HepG2 (cell line): ENCODE results near the gene MYL6. TPM values are rescaled to one million over a fixed set of nuclear protein-coding genes. Genes with fewer than 3 reads are reported as not detected.

Source experiments
- ADNP ChIP-seq: sonication (generic); formaldehyde crosslinking; IDR thresholded peaks from 2 replicates; pipeline ENCODE4 v1.4.0; 2020; ENCODE audit warnings: missing genetic modification reagents
- CREBL2 ChIP-seq: sonication (generic); formaldehyde crosslinking; IDR thresholded peaks from 2 replicates; pipeline ENCODE4 v1.8.1; 2023; ENCODE audit warnings: missing genetic modification reagents, mild to moderate bottlenecking, borderline replicate concordance
- HDAC1 ChIP-seq: sonication (generic); formaldehyde crosslinking; IDR thresholded peaks from 2 replicates; pipeline ENCODE4 v1.5.1; 2020; ENCODE audit warnings: mild to moderate bottlenecking, missing genetic modification reagents
- KLF12 ChIP-seq: sonication (generic); formaldehyde crosslinking; IDR thresholded peaks from 2 replicates; pipeline ENCODE4 v1.4.0; 2020; ENCODE audit warnings: missing genetic modification reagents, borderline replicate concordance
- MYC ChIP-seq: sonication (generic); formaldehyde crosslinking; IDR thresholded peaks from 2 replicates; pipeline ENCODE4 v1.9.0; 2021; ENCODE audit warnings: missing genetic modification reagents, borderline replicate concordance
- NFIC ChIP-seq: IDR thresholded peaks from 2 replicates; pipeline ENCODE4 v1.6.1; 2012; ENCODE audit warnings: mild to moderate bottlenecking, low read length, inconsistent platforms
- PHB2 ChIP-seq: fragments of 450-650 bp; IDR thresholded peaks from 2 replicates; pipeline ENCODE4 v1.6.1; 2018; ENCODE audit not compliant: partially characterized antibody
- RBFOX2 ChIP-seq: fragments of 200-400 bp; formaldehyde crosslinking; IDR thresholded peaks from 2 replicates; pipeline ENCODE4 v1.6.1; 2017; ENCODE audit warnings: low read depth, mild to moderate bottlenecking, low read length
- RBM39 ChIP-seq: fragments of 200-400 bp; formaldehyde crosslinking; IDR thresholded peaks from one replicate; pipeline ENCODE4 v1.6.1; 2018; ENCODE audit warnings: antibody characterized with exemption, mild to moderate bottlenecking, low read depth, low read length; ENCODE audit not compliant: poor library complexity, severe bottlenecking
- SATB2 ChIP-seq: sonication (generic); formaldehyde crosslinking; IDR thresholded peaks from 2 replicates; pipeline ENCODE4 v1.5.0; 2020; ENCODE audit warnings: missing genetic modification reagents
- SIN3A ChIP-seq: IDR thresholded peaks from 2 replicates; pipeline ENCODE4 v1.6.1; 2011; ENCODE audit warnings: low read depth, mild to moderate bottlenecking, control low read depth, low read length, borderline replicate concordance
- ZBTB4 ChIP-seq: sonication (generic); formaldehyde crosslinking; IDR thresholded peaks from 2 replicates; pipeline ENCODE4 v1.4.0; 2020; ENCODE audit warnings: missing genetic modification reagents, mild to moderate bottlenecking, borderline replicate concordance
- ZNF275 ChIP-seq: sonication (generic); formaldehyde crosslinking; IDR thresholded peaks from 2 replicates; pipeline ENCODE4 v1.8.0; 2022; ENCODE audit warnings: missing genetic modification reagents, mild to moderate bottlenecking, inconsistent platforms, borderline replicate concordance
- ZNF280D ChIP-seq: sonication (generic); formaldehyde crosslinking; IDR thresholded peaks from 2 replicates; pipeline ENCODE4 v1.5.1; 2020; ENCODE audit warnings: mild to moderate bottlenecking, missing genetic modification reagents
- ZNF598 ChIP-seq: sonication (generic); formaldehyde crosslinking; IDR thresholded peaks from 2 replicates; pipeline ENCODE4 v1.5.1; 2020; ENCODE audit warnings: mild to moderate bottlenecking, missing genetic modification reagents, borderline replicate concordance
- ZNF75D ChIP-seq: sonication (generic); formaldehyde crosslinking; IDR thresholded peaks from 2 replicates; pipeline ENCODE4 v1.8.1; 2023; ENCODE audit warnings: missing genetic modification reagents, mild to moderate bottlenecking, borderline replicate concordance
- ZZZ3 ChIP-seq: sonication (generic); formaldehyde crosslinking; IDR thresholded peaks from 2 replicates; pipeline ENCODE4 v1.4.0; 2020; ENCODE audit warnings: missing genetic modification reagents, mild to moderate bottlenecking, borderline replicate concordance
- polyA plus RNA-seq, 8 experiments: library from polyadenylated mRNA; depleted of rRNA in 3 of 8; stranded (reverse) in 7 of 8; unstranded in 1 of 8; fragments of >200 nt; fragmentation: Illumina TruSeq in 4 of 8; extraction: Trizol in 4 of 8; gene quantifications; 2 replicates each; pipeline versions ENCODE4 v1.2.1 to v1.2.3, GENCODE V29; 2011 to 2016; ENCODE audit warnings: low read depth in 4 of 8, missing spikeins in 1 of 8, mixed read lengths in 1 of 8; ENCODE audit not compliant: insufficient read depth in 1 of 8
- total RNA-seq, 5 experiments: library from RNA; depleted of rRNA; stranded (reverse); fragments of >200 nt; fragmentation: Illumina TruSeq; extraction: Trizol; gene quantifications; 2 replicates each; pipeline ENCODE4 v1.2.3, GENCODE V29; 2016; ENCODE audit warnings: low read depth in 1 of 5
- TF ChIP-seq, protein P1 (sequence below): sonication (generic); formaldehyde crosslinking; IDR thresholded peaks from 2 replicates; pipeline ENCODE4 v1.8.1; 2022; ENCODE audit warnings: low read depth, mild to moderate bottlenecking, missing genetic modification reagents

The MYL6 gene
- total and polyA plus RNA-seq, 2 of the 13 experiments (the other 11 are each of a cell fraction or from before 2014, with no cell fraction given), result 1,127 to 1,192 TPM

- TF ChIP-seq ZNF75D (CRISPR knock-in tag) (no peak), ZBTB4 (no peak), RBFOX2 (peak; percentile 86), NFIC (no peak; the same call in 1 of the 2 replicates), KLF12 (0 out of 2 replicates have a peak, but pooled peaks have one; percentile 40), ZNF598 (CRISPR knock-in tag) (no peak), ZNF275 (CRISPR knock-in tag) (0 out of 2 replicates have a peak, but pooled peaks have one; percentile 47), ZZZ3 (no peak), SIN3A (peak; percentile 62; the same call in 1 of the 2 replicates), SATB2 (CRISPR knock-in tag) (0 out of 2 replicates have a peak, but pooled peaks have one; percentile 22), MYC (CRISPR knock-in tag) (peak; percentile 82; the same call in 1 of the 2 replicates), CREBL2 (no peak), PHB2 (no peak), RBM39 (no peak), ZNF280D (no peak), ADNP (no peak), HDAC1 (peak; percentile 72)
- TF ChIP-seq, protein P1, sequence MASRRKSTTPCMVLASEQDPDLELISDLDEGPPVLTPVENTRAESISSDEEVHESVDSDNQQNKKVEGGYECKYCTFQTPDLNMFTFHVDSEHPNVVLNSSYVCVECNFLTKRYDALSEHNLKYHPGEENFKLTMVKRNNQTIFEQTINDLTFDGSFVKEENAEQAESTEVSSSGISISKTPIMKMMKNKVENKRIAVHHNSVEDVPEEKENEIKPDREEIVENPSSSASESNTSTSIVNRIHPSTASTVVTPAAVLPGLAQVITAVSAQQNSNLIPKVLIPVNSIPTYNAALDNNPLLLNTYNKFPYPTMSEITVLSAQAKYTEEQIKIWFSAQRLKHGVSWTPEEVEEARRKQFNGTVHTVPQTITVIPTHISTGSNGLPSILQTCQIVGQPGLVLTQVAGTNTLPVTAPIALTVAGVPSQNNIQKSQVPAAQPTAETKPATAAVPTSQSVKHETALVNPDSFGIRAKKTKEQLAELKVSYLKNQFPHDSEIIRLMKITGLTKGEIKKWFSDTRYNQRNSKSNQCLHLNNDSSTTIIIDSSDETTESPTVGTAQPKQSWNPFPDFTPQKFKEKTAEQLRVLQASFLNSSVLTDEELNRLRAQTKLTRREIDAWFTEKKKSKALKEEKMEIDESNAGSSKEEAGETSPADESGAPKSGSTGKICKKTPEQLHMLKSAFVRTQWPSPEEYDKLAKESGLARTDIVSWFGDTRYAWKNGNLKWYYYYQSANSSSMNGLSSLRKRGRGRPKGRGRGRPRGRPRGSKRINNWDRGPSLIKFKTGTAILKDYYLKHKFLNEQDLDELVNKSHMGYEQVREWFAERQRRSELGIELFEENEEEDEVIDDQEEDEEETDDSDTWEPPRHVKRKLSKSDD, result peak; percentile 30; the same call in 1 of the 2 replicates
Measured at GRCh38 chr12:56152132-56152755, 5.9 kb upstream of the MYL6 start, which contains the start of gene MYL6B (continued).
